Fibroblast of pulmonary artery (primary cell): Measurements from ENCODE around the gene PSMD7.

ENCODE experiments used
- DNase-seq: peaks from one replicate; pipeline ENCODE4 v3.0.0-alpha.2; 2010; ENCODE audit warnings: low read depth
- H3K4me3 ChIP-seq: replicated peaks from 2 replicates; pipeline ENCODE4 v1.5.1; 2011; ENCODE audit warnings: low read depth, mild to moderate bottlenecking, control low read depth, low read length, moderate library complexity
- TF ChIP-seq, protein P1 (sequence below): IDR thresholded peaks from 2 replicates; pipeline ENCODE4 v1.5.1; 2011; ENCODE audit warnings: mild to moderate bottlenecking, control low read depth, low read length, inconsistent platforms; ENCODE audit errors: missing control alignments

The PSMD7 gene

DNA sequence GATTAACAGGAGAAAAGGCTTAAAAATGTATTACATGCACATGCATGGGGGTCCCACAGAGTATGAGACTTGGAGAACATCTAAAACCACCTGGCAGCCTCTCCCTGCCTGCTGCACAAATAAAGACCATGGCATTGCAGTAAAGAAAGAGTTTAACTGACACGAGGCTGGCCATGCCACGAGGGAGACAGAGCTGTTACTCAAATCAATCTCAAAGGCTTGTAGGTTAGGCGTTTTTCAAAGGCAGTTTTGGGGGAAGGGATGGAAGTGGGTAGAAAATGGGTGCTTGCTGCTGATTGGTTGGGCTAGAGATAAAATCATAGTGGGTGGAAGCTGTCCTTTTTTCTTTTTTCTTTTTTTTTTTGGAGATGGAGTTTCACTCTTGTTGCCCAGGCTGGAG lies 17.3 kb upstream of the PSMD7 start:
- H3K4me3 ChIP-seq, result no peak overlapping the region
- TF ChIP-seq, protein P1, sequence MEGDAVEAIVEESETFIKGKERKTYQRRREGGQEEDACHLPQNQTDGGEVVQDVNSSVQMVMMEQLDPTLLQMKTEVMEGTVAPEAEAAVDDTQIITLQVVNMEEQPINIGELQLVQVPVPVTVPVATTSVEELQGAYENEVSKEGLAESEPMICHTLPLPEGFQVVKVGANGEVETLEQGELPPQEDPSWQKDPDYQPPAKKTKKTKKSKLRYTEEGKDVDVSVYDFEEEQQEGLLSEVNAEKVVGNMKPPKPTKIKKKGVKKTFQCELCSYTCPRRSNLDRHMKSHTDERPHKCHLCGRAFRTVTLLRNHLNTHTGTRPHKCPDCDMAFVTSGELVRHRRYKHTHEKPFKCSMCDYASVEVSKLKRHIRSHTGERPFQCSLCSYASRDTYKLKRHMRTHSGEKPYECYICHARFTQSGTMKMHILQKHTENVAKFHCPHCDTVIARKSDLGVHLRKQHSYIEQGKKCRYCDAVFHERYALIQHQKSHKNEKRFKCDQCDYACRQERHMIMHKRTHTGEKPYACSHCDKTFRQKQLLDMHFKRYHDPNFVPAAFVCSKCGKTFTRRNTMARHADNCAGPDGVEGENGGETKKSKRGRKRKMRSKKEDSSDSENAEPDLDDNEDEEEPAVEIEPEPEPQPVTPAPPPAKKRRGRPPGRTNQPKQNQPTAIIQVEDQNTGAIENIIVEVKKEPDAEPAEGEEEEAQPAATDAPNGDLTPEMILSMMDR, result no peak
- DNase-seq, result no peak

DNA sequence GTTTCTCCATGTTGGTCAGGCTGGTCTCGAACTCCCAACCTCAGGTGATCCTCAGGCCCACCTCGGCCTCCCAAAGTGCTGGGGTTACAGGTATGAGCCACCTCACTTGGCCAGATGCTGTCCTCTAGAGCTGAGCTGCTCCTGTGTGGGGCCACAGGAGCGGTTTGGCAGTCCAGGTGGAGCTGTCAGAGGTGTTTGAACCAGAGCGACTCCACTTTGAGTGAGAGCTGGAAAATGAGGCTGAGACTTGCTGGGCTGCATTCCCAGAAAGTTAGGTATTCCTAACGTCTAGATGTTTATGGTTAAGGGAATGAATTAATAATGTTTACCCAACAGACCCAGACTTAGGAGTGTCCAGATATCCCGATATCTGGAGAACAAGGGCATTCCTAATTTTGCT lies 16.8 kb upstream of the PSMD7 start:
- H3K4me3 ChIP-seq, result no peak overlapping the region
- DNase-seq, result no peak
- TF ChIP-seq, protein P1, result no peak

DNA sequence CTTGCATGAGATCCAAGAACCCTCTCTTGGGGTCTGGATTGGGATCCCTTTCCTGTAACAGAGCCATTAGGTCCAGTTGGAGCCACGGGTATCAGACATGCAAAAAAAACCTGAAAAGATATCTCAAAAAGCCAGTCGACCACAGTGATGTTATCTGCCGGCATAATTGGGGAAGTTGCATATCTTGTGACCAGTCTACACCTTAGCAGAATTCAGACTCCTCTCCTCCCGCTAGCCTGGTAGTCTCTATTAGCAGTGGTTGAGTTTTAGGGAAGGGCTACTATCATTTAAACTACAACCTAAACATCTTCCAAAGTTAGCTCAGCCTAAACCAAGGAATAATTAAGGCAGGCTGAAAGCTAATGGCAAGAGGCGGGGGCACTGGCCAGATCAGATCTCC lies 16.2 kb upstream of the PSMD7 start:
- H3K4me3 ChIP-seq, result no peak overlapping the region
- DNase-seq, result no peak
- TF ChIP-seq, protein P1, result no peak

DNA sequence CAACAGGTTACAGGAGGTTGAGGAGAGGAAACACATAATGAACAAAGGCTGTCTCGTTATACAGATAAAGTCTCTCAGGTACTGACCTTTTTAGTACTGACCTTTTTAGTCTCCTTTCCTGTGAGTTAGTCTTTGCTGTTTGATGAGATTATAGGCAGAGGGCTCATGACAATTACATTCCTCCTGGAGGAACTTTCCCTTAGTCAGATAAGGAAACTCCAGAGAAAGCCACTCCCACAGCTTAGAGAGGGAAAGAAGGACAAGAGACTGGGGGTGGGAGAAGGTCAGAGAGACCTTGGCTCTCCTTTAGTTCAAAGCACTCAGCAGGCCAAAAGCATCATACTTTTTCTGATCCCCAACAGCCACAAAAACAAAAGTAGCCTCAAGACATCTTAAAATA lies 15.3 kb upstream of the PSMD7 start:
- no peak for DNase-seq
- H3K4me3 ChIP-seq, result no peak overlapping the region
- TF ChIP-seq, protein P1, result no peak

DNA sequence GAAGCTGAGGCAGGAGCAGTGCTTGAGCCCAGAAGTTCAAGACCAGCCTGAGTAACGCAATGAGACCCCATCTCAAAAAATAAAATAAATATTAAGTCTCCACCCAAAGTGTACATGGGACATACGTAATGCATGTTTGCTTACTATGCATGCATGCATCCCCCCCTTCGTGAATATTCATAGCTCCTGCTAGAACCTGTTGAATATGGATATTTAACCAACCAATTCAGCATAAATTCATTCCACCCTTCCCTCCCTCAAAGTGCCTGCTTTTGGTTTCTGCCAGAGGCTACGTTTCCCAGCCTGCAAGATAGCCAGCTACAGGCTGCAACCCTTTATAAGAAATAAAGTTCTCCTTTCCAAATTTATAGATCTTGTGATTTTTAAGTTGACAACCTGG lies 12.9 kb upstream of the PSMD7 start:
- no peak overlapping the region for H3K4me3 ChIP-seq
- no peak for DNase-seq
- TF ChIP-seq, protein P1, result no peak

DNA sequence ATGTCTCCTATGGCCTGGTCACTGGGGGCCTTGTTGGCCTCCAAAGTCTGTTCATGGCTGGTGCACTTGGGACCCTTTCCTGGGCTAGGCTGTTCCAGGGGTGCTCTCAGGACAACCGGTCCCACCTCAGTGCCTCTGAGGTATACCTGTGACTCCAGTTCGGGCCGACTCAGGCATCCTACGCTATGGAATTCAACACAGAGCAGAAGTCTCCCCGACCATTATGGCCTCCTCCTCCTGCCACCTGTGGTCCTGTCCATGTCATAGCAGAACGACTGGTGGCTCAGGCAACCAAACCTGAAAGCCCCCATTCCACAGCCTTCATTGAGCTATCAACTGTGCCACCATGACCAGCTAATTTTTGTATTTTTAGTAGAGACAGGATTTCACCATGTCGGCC lies 8.5 kb upstream of the PSMD7 start:
- no peak for DNase-seq
- no peak overlapping the region for H3K4me3 ChIP-seq
- TF ChIP-seq, protein P1, result no peak

DNA sequence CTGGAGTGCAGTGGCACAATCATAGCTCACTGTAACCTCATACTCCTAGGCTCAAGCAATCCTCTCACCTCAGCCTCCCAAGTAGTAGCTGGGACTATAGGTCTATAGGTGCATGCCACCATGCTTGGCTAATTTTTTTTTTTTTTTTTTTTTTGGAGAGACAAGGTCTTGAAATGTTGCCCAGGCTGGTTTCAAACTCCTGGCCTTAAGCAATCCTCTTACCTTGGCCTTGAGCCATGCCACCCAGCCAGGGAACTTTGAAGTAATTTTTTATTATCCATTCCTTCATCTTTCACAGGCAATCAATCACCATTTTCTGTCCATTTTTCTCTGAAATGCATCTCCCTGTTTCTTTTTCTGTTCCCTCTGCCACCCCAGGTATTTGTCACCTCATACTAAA lies 6.3 kb upstream of the PSMD7 start:
- no peak for DNase-seq
- no peak overlapping the region for H3K4me3 ChIP-seq
- TF ChIP-seq, protein P1, result no peak
